GM18508 (cell line): ENCODE data around the gene NSF.
"Not testable (repeated sequence)": the region's sequence is repeated elsewhere in the genome, so short reads cannot be mapped to it uniquely, and the experiment has no call there.

ENCODE experiments used
- ATAC-seq: cut with Tn5 transposase; IDR thresholded peaks from one replicate; pipeline ENCODE4 v1.9.1; 2021; ENCODE audit warnings: moderate number of reproducible peaks; ENCODE audit not compliant: insufficient read depth, unreplicated experiment

Gene NSF

DNA sequence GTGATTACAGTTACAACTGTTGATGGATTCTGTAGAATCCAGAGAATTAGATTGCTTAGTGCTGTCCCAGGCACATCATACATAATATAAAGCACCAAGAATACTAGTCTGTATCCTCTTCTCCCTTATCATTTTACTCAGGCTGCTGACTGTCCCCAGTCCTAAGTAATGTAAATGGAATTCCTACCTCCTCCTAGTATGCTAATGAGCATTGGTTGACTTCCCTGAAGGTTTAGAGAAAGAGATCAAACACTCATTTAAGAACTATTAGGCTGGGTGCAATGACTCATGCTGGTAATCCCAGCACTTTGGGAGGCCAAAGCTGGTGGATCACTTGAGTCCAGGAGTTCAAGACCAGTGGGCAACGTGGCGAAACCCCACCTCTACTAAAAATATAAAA lies 37.0 kb downstream of the NSF start:
- not testable (repeated sequence) for ATAC-seq

DNA sequence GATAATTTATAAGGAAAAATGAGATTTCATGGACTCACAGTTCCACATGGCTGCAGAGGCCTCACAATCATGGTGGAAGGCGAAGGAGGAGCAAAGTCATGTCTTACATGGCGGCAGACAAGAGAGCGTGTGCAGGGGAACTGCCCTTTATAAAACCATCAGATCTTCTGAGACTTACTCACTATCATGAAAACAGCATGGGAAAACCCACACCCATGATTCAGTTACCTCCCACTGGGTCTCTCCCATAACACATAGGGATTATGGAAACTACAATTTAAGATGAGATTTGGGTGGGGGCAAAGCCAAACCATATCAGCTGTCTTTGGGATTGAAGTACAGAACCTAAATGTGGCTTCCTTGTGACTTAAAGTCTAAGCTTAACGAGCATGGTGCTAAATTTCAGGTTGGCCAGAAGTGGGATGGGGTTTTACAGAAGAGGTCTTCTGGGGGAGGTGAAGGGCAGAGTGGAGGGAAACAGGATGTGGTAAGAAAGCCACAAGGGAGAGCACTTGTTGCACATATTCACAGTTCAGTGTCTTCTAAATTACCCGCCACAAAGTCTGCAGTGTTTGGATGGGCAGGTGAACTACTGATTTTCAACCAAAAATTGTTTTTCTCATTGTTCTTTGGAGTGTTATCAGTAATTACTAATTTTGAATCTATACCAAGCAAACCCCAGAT lies 38.4 kb downstream of the NSF start:
- ATAC-seq: not testable (repeated sequence)

DNA sequence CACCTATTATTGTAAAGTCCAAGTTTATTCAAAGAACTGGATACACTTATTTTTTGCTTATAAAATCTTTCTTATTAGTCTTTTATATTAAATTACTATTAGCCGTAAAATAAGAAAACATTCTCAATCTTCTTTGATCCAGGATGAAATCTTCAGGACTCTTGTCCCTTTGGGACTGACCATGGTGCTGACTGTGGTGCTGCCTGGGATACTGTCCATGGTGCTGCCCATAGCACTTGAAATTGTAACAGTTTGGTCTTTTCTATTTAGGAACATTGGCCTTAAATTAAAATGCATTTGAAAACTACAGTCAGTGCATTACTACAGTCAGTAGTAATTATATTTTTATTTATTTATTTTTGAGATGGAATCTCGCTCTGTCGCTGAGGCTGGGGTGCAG lies 41.7 kb downstream of the NSF start:
- ATAC-seq: not testable (repeated sequence)

DNA sequence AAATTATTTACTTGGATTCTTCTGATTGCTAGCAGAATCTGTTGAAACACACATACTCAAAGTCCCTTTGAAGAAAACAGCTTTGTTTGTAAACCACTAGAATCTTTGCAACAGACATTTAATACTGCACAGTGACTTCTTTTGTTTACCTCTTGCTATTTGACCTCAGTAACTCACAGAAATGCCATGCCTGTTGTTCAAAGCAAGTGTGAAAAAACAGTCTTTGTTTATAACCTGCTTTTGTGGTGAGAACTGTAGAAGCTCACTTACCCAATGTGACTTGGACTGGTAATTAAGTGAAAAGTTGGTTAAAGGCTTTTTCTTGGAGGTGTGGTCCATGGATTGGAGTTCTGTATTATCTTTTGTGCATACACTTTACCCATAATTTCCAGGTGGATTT lies 44.4 kb downstream of the NSF start:
- ATAC-seq: not testable (repeated sequence)

DNA sequence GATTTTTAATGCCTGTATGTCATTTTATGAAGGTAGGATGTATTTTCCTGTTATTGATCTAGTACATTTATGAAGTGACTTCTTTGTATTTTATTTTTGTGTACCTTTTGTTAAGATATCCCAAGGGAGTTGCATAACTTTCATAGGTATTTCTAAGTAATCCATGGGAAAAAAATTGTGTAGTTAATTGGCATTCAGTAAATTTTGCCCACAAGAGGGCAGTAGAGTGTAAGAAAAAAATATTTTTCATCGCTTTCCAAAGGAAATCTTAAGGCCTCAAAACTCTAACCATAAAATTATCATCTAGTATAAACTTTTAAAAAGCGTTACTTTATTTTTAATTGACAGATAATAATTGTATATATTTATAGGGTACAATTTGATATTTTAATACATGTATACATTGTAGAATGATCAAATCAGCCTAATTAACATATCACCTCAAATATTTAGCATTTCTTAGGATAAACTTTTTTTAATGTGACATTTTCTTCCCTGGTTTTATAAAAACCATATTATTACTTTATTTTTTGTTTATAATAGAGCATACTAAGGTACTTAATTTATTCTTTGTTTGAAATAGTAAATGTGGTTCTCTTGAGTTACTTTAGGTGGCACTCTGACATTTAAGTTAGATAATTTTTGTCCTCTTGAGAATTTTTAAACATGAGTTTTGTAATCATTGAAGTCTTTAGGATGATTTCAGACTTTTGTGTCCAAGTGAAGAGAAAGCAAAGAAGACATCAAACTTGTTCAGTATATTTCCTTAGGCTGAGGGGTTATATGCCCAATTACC lies 51.6 kb downstream of the NSF start:
- not testable (repeated sequence) for ATAC-seq

DNA sequence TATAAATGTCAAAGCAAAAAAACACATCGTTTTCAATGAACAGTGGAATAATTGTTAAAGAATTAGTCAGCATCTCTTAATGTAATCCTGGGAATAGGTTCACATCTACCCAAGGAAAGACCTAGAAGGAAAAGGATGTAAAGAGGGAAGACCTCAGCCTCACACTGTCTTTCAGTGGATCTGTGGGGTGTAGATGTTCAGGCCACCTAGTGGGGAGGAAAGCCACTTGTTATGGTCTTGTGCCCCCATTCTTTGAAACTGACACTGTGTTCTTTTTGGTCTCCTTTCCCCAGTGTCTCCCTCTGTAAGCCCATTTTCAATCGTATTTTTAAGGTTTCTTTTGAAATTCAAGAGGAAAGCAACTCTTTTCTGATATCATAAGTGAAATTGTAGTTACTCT lies 56.8 kb downstream of the NSF start:
- not testable (repeated sequence) for ATAC-seq

DNA sequence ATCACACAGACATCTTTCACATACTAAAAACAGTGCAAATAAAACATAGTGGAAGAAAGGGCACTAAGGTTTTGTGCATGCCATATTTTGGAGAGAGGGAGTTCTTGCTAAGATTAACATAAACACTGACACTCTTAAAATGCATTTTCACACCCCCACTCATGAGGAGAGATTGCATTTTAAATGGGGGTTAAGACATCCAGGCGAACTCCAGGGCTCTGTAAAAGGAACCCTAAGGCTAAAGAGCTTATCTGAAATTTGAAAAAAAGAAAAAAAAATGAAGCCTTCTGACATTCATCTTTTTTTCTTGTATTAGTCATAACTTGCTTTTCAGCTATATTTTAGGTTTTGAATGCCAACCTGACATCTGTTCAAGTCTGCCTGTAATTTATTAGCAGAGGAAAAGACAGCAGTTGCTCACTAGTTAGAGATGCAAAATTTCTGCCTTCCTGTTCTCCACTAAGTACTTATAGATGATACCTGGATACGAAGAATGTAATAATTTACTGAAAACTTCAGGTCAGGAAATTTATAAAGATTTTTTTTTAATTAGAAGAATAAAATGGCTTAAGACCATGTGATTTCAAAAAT lies 57.3 kb downstream of the NSF start:
- ATAC-seq: not testable (repeated sequence)

DNA sequence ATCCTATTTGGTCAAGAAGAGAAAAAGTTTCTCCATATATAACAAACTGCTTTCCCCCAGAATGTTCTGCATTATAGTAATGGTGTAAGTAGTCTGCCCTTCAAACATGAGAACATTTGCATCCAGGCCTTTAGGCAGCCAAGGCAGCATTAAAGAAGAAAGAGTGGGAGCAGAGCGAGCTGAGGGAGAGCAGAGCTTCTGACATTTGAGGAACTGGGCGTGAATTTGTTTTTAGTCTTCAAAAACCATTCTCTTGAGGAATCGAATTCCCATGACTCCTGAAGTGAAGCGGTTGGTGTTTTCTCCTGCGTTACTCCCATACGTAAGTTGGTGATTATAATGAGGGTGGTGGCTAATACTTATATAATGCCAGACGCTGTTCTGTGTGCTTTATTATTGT lies 58.8 kb downstream of the NSF start:
- ATAC-seq: not testable (repeated sequence)

DNA sequence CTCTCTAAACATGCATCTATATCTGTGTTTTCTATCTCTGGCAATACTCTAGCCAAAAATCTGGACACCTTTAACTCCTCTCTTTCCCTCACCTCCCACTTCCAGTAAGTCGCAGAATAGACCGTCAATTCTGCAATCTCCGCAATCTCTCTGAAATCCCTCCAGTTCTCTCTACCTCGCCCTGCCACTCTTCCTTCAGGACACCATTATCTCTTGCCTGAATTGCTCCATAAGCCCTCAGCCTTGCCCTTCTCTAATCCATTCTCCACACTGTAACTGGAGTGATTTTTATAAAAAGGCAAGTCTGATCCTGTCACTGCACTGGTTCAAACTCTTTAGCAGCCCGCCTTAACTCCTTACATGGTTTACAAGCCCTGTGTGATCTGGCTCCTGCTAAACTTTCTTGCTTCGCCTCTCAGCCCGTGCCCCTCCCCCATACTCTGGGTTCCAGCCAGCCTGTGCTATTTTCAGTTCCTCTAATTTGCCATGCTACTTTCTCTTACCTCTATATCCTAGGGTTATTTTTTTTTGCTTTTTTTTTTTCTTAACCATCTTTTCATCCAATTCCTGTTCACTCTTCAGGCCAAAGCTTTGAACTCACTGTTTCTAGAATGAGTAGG lies 61.7 kb downstream of the NSF start:
- ATAC-seq: not testable (repeated sequence)

DNA sequence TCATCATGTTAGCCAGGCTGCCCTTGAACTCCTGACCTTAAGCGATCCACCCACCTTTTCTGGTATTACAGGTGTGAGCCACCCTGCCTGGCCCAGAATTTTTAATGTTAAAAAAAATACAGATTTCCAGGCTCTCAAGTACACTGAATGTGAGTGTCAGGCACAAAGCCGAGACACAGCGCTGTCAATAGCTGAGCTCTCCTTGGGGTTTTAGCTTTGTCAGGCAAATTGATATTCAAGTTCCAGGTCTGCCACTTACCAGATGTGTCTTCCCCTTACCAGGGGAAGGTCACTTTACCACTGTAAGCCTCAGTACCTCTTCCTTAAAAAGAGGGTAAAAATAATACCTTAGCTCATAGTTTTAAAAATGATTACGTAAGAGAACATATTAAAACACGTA lies 67.8 kb downstream of the NSF start:
- not testable (repeated sequence) for ATAC-seq

DNA sequence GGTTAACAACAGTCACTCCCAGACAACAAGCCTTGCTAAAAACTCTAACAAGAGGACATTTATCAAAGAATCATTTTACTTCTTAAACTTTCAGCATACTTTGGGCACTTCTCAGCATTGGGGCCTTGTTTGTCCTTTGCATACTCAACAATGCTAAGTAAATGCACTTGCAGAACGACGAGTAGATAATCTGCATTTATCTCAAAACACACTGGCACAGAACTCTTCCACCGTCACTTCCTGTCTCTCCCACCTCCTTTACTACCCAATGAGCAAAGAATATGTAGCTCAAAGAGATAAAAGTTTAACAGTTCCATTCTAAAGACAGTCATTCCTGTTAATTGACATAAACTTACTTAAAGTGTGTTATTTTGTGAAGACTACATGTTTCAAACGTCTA lies 69.2 kb downstream of the NSF start:
- not testable (repeated sequence) for ATAC-seq

DNA sequence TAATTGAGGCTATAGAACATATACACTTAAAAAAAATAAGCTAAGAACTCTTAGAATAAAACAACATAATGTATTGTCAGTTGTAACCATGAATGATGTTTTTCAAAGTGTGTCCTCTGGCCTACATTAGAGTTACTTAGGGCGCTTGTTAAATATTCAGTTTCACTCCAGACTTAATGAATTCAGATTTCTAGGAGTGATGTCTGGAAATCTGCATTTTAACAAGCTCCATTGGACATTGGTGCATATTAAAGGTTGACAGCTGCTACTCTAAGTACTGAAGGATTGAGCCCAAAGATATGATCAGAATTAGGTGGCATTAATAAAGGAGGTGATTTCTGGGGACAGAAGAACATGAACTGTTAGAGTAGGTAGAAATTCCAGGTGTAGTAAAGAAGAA lies 72.7 kb downstream of the NSF start:
- ATAC-seq: not testable (repeated sequence)

DNA sequence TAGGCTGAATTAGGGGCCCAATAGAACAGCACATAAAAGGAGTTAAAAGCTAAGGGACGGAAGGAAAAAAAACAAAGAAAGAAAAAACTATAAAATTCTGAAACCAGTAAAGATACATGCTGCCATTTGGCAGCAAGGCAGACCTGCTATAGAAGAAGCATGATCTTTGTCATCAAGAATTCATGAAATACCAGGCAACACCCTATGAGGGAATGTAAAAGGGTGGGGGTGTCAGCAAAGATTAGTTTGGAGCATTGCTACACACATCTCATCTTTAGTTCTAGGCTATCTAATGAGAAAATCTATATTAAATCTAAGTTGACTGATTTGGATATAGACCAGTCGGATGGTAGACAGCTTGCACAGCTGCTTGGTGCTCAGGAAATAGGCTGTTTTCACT lies 73.1 kb downstream of the NSF start:
- ATAC-seq: not testable (repeated sequence)

DNA sequence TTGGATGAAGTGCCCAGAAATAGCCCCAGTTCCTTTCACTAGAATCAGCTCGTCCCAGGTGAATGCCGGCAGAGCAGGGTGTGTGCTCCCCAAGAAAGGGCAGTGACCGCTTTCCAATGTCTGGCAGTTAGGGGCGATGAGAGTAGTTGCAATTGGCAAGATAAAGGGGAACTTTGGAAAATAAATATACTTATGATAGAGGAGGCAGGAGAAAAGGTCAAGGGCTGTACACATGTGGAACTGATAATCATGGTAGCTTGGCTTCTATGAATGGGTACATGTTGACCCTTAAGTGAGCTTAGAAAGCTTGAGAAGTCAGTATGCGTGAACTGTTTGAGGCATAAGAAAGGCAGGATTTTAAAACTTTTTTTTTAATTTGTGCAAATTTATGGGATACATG lies 75.5 kb downstream of the NSF start:
- ATAC-seq: not testable (repeated sequence)

DNA sequence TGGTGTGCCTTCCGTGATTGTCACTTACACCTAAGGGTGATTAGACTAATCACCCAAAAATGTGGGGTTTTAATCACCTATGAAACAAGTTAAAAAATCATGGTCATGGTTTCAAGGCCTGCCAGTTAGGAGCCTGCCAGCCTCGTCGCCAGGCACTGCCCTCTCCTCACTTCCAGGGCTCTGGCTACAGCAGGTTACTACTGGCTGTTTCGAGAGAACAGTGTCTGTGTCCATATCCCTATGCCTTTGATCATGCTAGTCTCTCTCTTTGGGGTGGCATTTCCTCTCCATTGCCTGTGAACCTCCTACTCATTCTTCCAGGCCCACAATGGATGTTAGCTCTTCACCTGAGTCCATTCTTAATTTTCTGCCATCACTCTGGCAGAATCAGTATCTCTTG lies 80.3 kb downstream of the NSF start:
- not testable (repeated sequence) for ATAC-seq

DNA sequence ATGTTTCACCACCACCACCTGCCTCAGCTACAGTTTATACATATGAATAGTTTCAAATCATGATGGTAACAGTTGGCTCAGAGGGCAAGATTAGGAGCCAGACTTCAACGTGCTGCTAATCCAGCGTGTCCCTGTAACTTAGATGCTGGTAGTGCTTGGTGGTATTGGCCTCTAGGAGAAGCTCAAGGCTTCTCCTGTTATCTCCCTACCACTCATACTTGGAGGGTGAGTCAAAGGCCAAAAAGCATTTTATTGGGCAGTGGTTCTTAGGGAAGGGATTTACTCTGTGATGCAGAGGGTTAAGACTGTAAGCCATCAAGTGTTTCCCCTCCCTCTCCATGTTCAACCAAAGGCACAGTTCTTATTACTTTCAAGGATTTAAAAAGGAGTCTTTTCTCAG lies 82.3 kb downstream of the NSF start:
- not testable (repeated sequence) for ATAC-seq

DNA sequence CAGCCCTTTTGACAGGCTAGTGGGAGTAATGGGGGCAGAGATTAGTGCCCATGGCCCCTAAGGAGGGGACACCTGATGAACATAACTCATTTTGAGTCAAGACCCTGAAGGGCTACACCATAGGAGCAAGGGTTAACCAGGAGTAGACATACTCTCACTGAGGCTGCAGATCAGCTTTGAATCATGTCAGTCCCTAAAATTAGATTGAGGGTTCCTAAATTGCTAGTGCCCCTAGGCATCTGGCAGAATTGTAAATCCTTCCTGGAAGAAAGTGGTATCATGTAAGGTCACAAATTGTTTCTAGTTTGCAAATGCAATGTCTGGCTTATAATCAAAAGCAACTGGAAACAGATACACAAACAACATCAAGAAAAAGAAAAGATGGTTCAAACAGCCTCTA lies 87.3 kb downstream of the NSF start:
- not testable (repeated sequence) for ATAC-seq

DNA sequence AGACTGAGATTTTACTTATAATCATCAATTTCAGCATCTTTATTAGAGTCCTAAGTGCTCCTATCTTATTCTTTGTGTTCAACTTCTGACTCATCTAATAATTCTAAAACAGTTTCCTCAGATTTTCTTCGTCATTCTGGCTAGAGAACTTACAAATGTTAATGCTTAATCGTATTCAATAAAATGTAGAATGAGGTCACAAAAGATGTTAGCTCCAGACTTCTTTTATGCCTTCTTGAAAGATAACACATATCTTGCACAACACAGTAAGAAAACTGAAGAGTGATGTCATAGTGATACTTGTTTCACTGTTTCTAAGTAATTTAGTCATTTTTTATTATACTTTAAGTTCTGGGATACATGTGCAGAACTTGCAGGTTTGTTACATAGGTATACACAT lies 93.2 kb downstream of the NSF start:
- ATAC-seq: not testable (repeated sequence)

DNA sequence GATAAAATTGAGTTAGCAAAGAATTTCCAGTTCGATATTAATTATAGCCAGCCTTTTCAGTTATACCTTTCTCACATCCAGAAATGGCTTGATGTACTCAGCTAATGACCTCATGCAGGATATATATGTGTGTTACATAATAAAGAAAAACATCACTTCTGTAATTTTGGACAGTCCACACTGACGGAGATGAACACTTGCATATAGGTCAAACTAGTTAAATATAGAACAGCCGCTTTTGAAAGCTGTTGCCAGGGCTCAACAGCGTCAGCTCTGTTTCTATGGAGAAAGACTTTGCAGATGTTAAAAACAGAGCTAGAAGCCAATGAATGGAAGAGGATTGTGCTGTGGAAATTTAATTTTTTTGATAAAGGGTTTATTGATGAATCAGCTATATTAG lies 94.8 kb downstream of the NSF start:
- not testable (repeated sequence) for ATAC-seq

DNA sequence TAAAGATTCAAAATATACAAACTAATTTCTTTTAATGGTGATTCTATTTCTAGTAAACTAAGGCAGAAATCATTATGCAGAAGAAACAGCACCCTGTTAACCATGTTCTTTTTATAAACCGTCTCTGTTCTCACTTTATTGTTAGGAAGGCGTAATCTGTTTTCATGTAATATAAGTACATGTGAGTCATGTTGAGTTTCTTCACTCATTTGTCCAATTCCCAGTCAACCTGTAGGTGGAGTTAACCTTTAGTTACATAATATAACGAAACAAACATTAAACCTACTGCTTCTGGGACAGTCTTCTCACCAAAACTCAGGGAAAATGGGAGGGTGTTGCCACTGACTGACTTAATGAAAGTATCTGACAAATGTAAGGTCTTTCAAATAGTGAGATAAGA lies 101.7 kb downstream of the NSF start:
- not testable (repeated sequence) for ATAC-seq

DNA sequence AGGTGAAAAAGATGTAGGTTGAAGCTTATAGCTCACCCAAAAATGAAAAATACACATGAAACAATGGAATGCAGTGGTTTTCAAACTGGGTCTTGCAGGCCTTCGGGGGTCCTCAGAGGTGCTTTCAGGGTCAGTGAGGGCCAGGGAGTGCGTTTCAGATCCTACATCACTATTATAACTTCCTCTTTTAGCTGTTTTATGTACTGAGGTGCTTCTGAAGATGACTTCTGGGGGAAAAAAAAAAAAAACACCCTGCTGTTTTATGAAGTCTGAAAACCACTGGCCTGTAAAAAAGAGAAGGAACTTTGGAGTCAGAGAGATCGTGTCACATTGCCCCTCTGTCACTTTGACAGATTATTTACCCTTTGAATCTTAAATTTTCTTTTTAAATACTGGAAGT lies 102.8 kb downstream of the NSF start:
- ATAC-seq: not testable (repeated sequence)
